K562 (cell line): ENCODE results near the gene TXNRD1. TPM values are rescaled to one million over a fixed set of nuclear protein-coding genes. Genes with fewer than 3 reads are reported as not detected.
A peak's percentile ranks its signal among the peaks of the same experiment; 100 is the strongest.

Source experiments
- ATAC-seq: fragments of 200-7000 bp; cut with Tn5 transposase; 3 replicates; pipeline ENCODE4 v1.9.1; 2020; ENCODE audit warnings: moderate library complexity
- BruUV-seq: library from RNA; stranded (reverse); fragments of 400-500 nt; replicated peaks from 2 replicates; lab custom pipeline; 2021; lab: Mats Ljungman, UMichigan
- CTCF ChIA-PET: fragments of 300-600 bp; formaldehyde crosslinking; extraction: SDS; loops from one replicate; lab custom pipeline; 2021; ENCODE audit warnings: low intra/inter-chr PET ratio; lab: Yijun Ruan, JAX
- POLR2A ChIA-PET: fragments of 300-600, 350-650 bp; sonication (Branson Sonifier 250); formaldehyde crosslinking; extraction: SDS; loops from one replicate; lab custom pipeline; 2021; ENCODE audit warnings: antibody characterized with exemption, inconsistent platforms; lab: Yijun Ruan, JAX
- DNase-seq, 4 experiments: peaks; one replicate each; pipeline versions ENCODE4 v3.0.0 to v3.0.0-alpha.2; 2011 to 2018; ENCODE audit warnings: low spot score in 3 of 4, mixed read lengths in 3 of 4; ENCODE audit errors: extremely low read depth in 1 of 4
- FAIRE-seq: peaks from 2 replicates; lab custom pipeline; 2011; peaks lifted over from hg19 to GRCh38; lab: Jason Lieb, UNC
- H2AFZ ChIP-seq: 2 replicates; pipeline ENCODE4 v1.6.0; 2011; ENCODE audit warnings: low read depth, low read length, control low read depth, inconsistent platforms
- H3K27ac ChIP-seq: fragments of 200-600 bp; 3 replicates; pipeline ENCODE4 v1.8.0; 2011; ENCODE audit warnings: low read depth, mild to moderate bottlenecking, control low read depth, inconsistent platforms, low read length, moderate library complexity, mixed read lengths; ENCODE audit errors: extremely low read depth
- H3K27me3 ChIP-seq, 2 experiments: fragments of 300-600 bp in 1 of 2; 2 replicates in 1 of 2; 3 replicates in 1 of 2; pipeline versions ENCODE4 v1.6.0 to v1.8.0; 2011; ENCODE audit warnings: inconsistent platforms in 2 of 2, low read length in 2 of 2, mild to moderate bottlenecking in 1 of 2, mixed read lengths in 1 of 2, moderate library complexity in 1 of 2; ENCODE audit not compliant: control insufficient read depth in 2 of 2, insufficient read depth in 2 of 2
- H3K36me3 ChIP-seq: fragments of 300-600 bp; 3 replicates; pipeline ENCODE4 v1.8.0; 2011; ENCODE audit warnings: mild to moderate bottlenecking, low read length, inconsistent platforms; ENCODE audit not compliant: control insufficient read depth, insufficient read depth
- H3K4me1 ChIP-seq, 2 experiments: fragments of 200-600 bp in 1 of 2; replicated peaks in 1 of 2; 2 replicates in 1 of 2; 3 replicates in 1 of 2; pipeline versions ENCODE4 v1.5.1 to v1.8.0; 2011; ENCODE audit warnings: inconsistent platforms in 2 of 2, low read length in 2 of 2, mild to moderate bottlenecking in 1 of 2, mixed read lengths in 1 of 2, moderate library complexity in 1 of 2; ENCODE audit not compliant: control insufficient read depth in 2 of 2, insufficient read depth in 2 of 2
- H3K4me2 ChIP-seq: 2 replicates; pipeline ENCODE4 v1.6.1; 2011; ENCODE audit warnings: low read length, control low read depth, inconsistent platforms, mixed read lengths; ENCODE audit not compliant: insufficient read depth
- H3K4me3 ChIP-seq: fragments of 200-600 bp; sonication (generic), shearing (Covaris generic); 2 replicates; pipeline ENCODE4 v1.5.1; 2016; ENCODE audit warnings: control low read depth, inconsistent platforms
- H3K79me2 ChIP-seq: fragments of 200-600 bp; 3 replicates; pipeline ENCODE4 v1.8.0; 2011; ENCODE audit warnings: low read length, inconsistent platforms; ENCODE audit not compliant: control insufficient read depth, insufficient read depth
- H3K9ac ChIP-seq, 2 experiments: 2 replicates each; pipeline versions ENCODE4 v1.6.0 to v1.6.1; 2011; ENCODE audit warnings: low read depth in 2 of 2, low read length in 2 of 2, control low read depth in 1 of 2, inconsistent platforms in 1 of 2, mild to moderate bottlenecking in 1 of 2, mixed read lengths in 1 of 2; ENCODE audit not compliant: insufficient read depth in 1 of 2
- H3K9me1 ChIP-seq: one replicate; pipeline ENCODE4 v1.6.0; 2011; ENCODE audit warnings: inconsistent platforms, mild to moderate bottlenecking, low read length, moderate library complexity; ENCODE audit not compliant: control insufficient read depth, insufficient read depth
- H3K9me3 ChIP-seq: replicated peaks from 2 replicates; pipeline ENCODE4 v1.5.1; 2011; ENCODE audit warnings: low read depth, low read length, inconsistent platforms; ENCODE audit not compliant: control insufficient read depth, insufficient read depth
- H4K20me1 ChIP-seq: replicated peaks from 2 replicates; pipeline ENCODE4 v1.6.1; 2011; ENCODE audit warnings: low read length, inconsistent platforms, mixed read lengths; ENCODE audit not compliant: control insufficient read depth, insufficient read depth
- BACH1 ChIP-seq: fragments of 200-800 bp; sonication (Bioruptor generic); IDR thresholded peaks from 2 replicates; pipeline ENCODE4 v1.6.1; 2016; ENCODE audit warnings: missing genetic modification characterization, missing compliant biosample characterization
- IFI16 ChIP-seq: fragments of 250-450 bp; sonication (Bioruptor Pico); IDR thresholded peaks from 2 replicates; pipeline ENCODE4 v2.1.2; 2022; ENCODE audit warnings: mild to moderate bottlenecking, inconsistent platforms
- KLF6 ChIP-seq: fragments of 250-450 bp; sonication (Bioruptor Pico); IDR thresholded peaks from 2 replicates; pipeline ENCODE4 v1.4.0; 2020; ENCODE audit warnings: mild to moderate bottlenecking, moderate library complexity, borderline replicate concordance
- LCOR ChIP-seq: sonication (generic); formaldehyde crosslinking; IDR thresholded peaks from 2 replicates; pipeline ENCODE4 v1.8.0; 2022; ENCODE audit warnings: mild to moderate bottlenecking, missing genetic modification reagents
- PHB2 ChIP-seq: fragments of 450-650 bp; IDR thresholded peaks from 2 replicates; pipeline ENCODE4 v1.6.1; 2017; ENCODE audit warnings: low read depth
- WHSC1 ChIP-seq: IDR thresholded peaks from one replicate; pipeline ENCODE4 v1.6.1; 2012; ENCODE audit warnings: low read length, control low read depth, inconsistent platforms
- ZC3H8 ChIP-seq: fragments of 450-650 bp; IDR thresholded peaks from 2 replicates; pipeline ENCODE4 v1.6.1; 2017
- WGBS: fragments of 100-300 bp; shearing (Covaris generic); methylation state at CpG from one replicate; pipeline ENCODE4 v1.1.6; 2016; ENCODE audit warnings: low coverage, mixed read lengths; ENCODE audit not compliant: insufficient coverage; ENCODE audit errors: missing lambda C conversion rate; 5-methylcytosine and 5-hydroxymethylcytosine counted together
- in situ Hi-C: fragments of 300-500 bp; cut with MboI; formaldehyde crosslinking; loops from 4 replicates; pipeline ENCODE4 v1.15.0; 2018; ENCODE audit warnings: inconsistent platforms, mixed read lengths
- intact Hi-C: fragments of 100-400 bp; cut with micrococcal nuclease; formaldehyde crosslinking; loops from 2 replicates; pipeline ENCODE4 v1.14.2; 2022
- polyA plus RNA-seq, 8 experiments: library from polyadenylated mRNA; depleted of rRNA in 4 of 8; stranded (reverse) in 5 of 8; unstranded in 3 of 8; fragments of >200 nt; fragmentation: Nextera tagmentation in 2 of 8; fragmentation: Illumina TruSeq in 1 of 8; extraction: Ambion mirVana in 2 of 8; extraction: Trizol in 1 of 8; gene quantifications; 2 replicates each; pipeline versions ENCODE4 v1.2.1 to v1.2.3, GENCODE V29; 2011 to 2014; ENCODE audit warnings: inconsistent platforms in 1 of 8, missing spikeins in 1 of 8
- total RNA-seq, 7 experiments: library from RNA; depleted of rRNA in 6 of 7; stranded (reverse); fragments of >200 nt in 6 of 7; fragmentation: Illumina TruSeq in 2 of 7; extraction: Trizol in 2 of 7; gene quantifications; 2 replicates each; pipeline versions ENCODE4 v1.2.1 to v1.2.3, GENCODE V29; 2011 to 2021; ENCODE audit warnings: low replicate concordance in 1 of 7

The TXNRD1 gene
- total and polyA plus RNA-seq, 9 of the 15 experiments (the other 6 are each of a cell fraction or from before 2014, with no cell fraction given), result 107 to 189 (median 146) TPM

DNA sequence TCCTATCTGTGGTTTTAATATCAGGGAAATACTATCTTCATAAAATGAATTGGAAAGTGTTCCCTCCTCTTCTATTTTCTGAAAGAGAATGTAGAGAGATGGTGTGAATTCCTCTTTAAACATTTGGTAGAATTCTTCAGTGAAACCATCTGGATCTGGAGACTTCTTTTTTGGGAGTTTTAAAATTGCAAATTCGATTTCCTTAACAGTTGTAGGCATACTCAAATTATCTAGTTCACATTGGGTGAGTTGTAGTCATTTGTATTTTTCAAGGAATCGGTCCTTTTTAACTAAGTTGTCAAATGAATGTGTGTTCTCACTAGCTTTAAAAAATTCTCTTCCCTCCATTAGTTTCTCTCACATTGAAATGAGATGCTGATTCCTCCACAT, 165.8 kb downstream of the TXNRD1 start:
- H3K36me3 ChIP-seq, result no peaks in the 10 kb centered on the region
- H4K20me1 ChIP-seq, result no peaks in the 10 kb centered on the region
- no peak overlapping the region for H3K4me2 ChIP-seq
- H3K4me3 ChIP-seq, result no peak overlapping the region
- TF ChIP-seq BACH1 (tag) (no peak), LCOR (CRISPR knock-in tag) (0 out of 2 replicates have a peak, but pooled peaks have one; percentile 3), KLF6 (CRISPR knock-in tag) (no peak), PHB2 (no peak), ZC3H8 (no peak), WHSC1 (no peak), IFI16 (CRISPR knock-in tag) (no peak)
- H3K4me1 ChIP-seq, result peaks cover 0 to 3% of the 10 kb centered on the region in 2 experiments; a peak in 3 of 5 replicates
- no peak overlapping the region for H3K27ac ChIP-seq
- FAIRE-seq (no peak), ATAC-seq (no peak), DNase-seq (no peak)
- intact Hi-C loops, result loop anchor here (1.0 to 10.0 kb wide), 8 partner anchors 76 to 1003 kb away; partner anchors contain the start of genes CHST11 and SLC41A2
- 8% methylated on average over 2 of the region's 2 CpGs for WGBS
- in situ Hi-C loops, result loop anchor here (5.0 to 10.0 kb wide), 2 partner anchors 76 to 283 kb away; partner anchors contain the start of gene CHST11
- CTCF ChIA-PET, result interaction anchor here (0.9 to 2.2 kb wide), 6 partner anchors 196 to 1001 kb away, joined by 3 to 11 read pairs (median 4); no protein-coding TSS in a partner anchor
- H3K9me3 ChIP-seq, result no peaks in the 10 kb centered on the region
- no peaks in the 10 kb centered on the region for H3K9me1 ChIP-seq
- H3K79me2 ChIP-seq, result no peaks in the 10 kb centered on the region
- H3K27me3 ChIP-seq, result no peaks in the 10 kb centered on the region
- 0 out of 2 replicates have a peak overlapping the region, but pooled peaks have one; percentile 53 for H2AFZ ChIP-seq
- no peak overlapping the region for H3K9ac ChIP-seq
- POLR2A ChIA-PET, result interaction anchor here (0.6 to 0.9 kb wide), 2 partner anchors 77 to 329 kb away, joined by 3 read pairs; no protein-coding TSS in a partner anchor
- no TSS peak for BruUV-seq
